ENCODE results near the gene PBX4.

DNA sequence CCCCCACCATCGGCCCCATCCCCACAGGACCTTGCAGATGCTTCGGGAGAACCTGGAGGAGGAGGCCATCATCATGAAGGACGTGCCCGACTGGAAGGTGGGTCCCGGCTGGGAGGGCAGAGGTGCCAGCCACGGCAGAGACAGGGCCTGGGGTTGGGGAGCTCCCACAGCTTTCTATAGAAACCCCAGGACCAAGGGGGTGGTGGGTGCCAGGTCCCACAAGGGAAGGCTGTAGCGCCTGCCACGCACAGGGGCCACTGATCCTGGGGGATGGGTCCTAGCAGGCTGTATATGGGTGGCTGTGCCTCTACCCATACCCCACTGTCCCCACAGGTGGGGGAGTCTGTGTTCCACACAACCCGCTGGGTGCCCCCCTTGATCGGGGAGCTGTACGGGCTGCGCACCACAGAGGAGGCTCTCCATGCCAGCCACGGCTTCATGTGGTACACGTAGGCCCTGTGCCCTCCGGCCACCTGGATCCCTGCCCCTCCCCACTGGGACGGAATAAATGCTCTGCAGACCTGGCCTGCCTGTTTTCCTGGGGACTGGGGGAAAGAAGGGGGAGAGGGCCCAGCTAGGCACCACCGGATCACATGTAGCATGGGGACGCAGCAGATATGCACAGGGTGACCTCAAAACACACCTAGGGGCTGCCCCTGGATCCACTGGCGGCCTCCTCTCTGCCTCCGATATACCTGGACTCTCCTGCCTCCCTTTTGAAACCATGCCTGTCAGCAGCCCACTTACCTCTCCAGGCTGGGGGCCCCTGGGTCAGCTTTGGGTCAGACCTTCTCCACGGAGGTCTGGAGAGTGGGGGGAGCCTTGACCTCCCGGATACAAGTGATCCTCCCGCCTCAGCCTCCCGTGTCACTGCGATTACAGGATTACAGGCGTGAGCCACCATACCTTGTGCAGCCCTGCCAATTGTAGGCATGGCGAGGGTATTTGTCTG lies 90.5 kb downstream of the PBX4 start:
- TF ChIP-seq, protein P1, sequence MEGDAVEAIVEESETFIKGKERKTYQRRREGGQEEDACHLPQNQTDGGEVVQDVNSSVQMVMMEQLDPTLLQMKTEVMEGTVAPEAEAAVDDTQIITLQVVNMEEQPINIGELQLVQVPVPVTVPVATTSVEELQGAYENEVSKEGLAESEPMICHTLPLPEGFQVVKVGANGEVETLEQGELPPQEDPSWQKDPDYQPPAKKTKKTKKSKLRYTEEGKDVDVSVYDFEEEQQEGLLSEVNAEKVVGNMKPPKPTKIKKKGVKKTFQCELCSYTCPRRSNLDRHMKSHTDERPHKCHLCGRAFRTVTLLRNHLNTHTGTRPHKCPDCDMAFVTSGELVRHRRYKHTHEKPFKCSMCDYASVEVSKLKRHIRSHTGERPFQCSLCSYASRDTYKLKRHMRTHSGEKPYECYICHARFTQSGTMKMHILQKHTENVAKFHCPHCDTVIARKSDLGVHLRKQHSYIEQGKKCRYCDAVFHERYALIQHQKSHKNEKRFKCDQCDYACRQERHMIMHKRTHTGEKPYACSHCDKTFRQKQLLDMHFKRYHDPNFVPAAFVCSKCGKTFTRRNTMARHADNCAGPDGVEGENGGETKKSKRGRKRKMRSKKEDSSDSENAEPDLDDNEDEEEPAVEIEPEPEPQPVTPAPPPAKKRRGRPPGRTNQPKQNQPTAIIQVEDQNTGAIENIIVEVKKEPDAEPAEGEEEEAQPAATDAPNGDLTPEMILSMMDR (IDR thresholded peaks at IDR 0.05) = no peak
- no peak for TF ChIP-seq POLR2A (IDR thresholded peaks at IDR 0.05)

Data from uterus (tissue), 2 donors.